GM19397 (cell line): ENCODE results near the gene PDE9A.
"Not testable (repeated sequence)": the region's sequence is repeated elsewhere in the genome, so short reads cannot be mapped to it uniquely, and the experiment has no call there.

Experiments
- ATAC-seq: cut with Tn5 transposase; IDR thresholded peaks from one replicate; pipeline ENCODE4 v1.9.1; 2021; ENCODE audit warnings: mild to moderate bottlenecking, moderate library complexity; ENCODE audit not compliant: unreplicated experiment

Gene PDE9A

GRCh38 chr21:42624095-42624790 is 29.2 kb upstream of the PDE9A start:
- ATAC-seq, result no peak

DNA sequence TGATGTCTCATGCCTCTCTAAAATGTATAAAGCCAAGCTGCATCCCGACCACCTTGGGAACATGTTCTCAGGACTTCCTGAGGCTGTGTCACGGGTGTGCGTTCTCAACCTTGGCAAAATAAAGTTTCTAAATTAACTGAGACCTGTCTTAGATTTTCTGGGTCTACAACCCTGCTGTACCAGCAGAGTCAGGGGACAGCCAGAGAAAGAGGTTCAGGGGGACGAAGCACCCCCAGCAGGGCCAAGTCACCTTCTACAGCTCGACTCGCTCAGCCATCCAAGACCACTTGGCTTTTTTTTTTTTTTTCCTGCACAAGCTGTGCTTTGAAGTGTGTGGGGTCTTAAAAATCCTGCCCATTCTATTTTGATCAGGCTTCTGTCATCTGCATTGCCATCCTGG is 28.5 kb upstream of the PDE9A start:
- ATAC-seq, result no peak

GRCh38 chr21:42626171-42626570 is 27.2 kb upstream of the PDE9A start:
- no peak for ATAC-seq

- no peak for ATAC-seq
These were observed 25.7 kb upstream of the PDE9A start for GRCh38 chr21:42627527-42628289.

DNA sequence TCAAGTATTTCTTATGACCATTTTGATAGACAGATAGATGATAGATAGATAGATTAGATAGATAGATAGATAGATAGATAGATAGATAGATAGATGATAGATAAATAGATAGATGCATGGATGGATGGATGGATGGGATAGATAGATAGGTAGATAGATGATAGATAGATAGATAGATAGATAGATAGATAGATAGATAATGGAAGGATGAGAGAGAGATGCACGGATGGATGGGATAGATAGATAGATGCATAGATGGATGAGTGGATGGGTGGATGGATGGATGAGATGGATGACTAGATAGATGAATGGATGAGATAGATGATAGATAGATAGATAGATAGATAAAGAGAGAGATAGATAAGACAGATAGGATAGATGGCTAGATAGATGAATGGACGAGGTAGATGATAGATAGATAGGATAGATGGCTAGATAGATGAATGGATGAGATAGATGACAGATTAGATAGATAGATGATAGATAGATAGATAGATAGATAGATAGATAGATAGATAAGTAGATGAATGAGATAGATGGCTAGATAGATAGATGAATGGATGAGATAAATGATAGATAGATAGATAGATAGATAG is 24.9 kb upstream of the PDE9A start:
- not testable (repeated sequence) for ATAC-seq

DNA sequence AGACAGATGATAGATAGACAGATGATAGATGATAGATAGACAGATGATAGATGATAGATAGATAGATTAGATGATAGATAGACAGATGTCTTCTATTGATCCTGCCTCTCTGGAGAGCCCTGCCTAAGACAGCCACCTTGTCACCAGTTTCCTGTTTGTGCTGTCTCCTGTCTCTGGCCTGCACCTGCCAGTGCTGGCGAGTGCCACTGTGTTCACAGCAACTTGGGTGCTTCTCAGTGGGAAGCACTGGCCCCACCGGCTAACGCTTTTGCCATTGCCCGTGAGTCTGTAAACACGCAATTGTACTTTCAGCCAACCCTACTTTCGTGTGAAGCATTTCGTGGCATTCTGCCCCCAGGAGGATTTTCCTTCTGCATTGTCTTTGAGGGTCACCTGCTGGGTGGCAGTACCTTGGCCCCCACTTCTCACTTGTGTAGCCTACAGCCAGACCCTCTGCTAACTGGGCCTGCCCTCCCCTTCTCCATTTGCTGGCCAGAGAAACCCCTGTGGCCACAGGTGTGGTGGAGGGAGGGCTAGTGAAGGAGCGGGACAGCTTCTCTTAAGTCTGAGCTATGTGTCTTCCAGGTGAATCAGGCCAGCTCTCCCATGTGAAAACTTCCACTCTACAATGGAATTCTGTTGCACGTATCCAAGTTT is 23.4 kb upstream of the PDE9A start:
- ATAC-seq, result no peak

DNA sequence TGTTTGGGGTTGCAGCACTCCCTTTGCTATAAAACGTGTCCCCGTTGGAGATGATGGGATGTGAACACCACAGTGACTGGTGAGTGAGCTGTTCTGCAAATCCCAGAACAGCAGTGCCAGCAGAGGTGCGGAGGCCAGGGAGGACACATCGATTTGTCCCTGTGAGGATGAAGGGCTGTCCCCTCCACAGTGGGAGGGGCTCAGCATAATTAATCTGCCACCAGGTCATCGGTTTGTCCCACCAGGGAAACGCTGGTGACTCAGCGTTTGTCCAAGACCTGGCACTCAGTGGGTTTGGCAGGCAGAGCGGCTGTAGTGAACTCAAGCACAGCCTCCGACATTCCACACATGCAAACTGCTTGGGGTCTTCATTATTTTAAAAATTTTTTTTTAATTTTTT is 22.8 kb upstream of the PDE9A start:
- ATAC-seq, result no peak

- ATAC-seq, result no peak
These were observed 22.3 kb upstream of the PDE9A start for GRCh38 chr21:42631142-42631541.

- ATAC-seq, result no peak
These were observed 21.1 kb upstream of the PDE9A start for GRCh38 chr21:42632336-42632751.

GRCh38 chr21:42632771-42633690 is 20.4 kb upstream of the PDE9A start:
- no peak for ATAC-seq

- ATAC-seq, result no peak
These were observed 19.6 kb upstream of the PDE9A start for GRCh38 chr21:42633858-42634257.

DNA sequence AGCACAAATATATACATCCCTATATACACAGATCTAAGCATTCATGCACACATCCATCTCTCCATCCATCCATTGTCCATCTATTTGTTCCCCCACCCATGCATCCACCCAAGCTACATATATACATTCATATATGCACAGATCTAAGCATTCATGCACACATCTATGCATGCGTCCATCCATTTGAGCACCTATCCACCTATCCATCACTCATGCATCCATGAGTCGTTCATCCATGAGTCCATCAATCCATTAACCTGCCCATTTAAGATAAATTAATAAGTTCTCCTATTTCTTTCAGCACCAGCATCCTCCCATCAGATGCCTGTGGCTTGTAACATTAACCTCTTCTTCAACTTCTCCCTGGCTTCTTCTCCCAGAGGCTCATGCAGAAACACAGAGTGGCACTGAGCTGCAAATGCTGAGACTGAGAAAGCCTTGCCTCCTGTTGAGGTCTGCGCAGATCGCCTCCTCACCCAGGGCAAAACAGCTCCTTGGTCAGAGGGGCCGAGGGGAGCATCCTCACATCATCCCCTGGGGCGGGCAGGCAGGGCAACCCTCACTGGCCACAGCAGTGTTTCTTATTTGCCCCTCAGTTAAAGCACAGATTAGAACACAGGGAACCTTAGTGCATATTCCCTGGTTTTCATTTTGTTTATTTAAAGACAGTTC is 17.4 kb upstream of the PDE9A start:
- no peak for ATAC-seq

DNA sequence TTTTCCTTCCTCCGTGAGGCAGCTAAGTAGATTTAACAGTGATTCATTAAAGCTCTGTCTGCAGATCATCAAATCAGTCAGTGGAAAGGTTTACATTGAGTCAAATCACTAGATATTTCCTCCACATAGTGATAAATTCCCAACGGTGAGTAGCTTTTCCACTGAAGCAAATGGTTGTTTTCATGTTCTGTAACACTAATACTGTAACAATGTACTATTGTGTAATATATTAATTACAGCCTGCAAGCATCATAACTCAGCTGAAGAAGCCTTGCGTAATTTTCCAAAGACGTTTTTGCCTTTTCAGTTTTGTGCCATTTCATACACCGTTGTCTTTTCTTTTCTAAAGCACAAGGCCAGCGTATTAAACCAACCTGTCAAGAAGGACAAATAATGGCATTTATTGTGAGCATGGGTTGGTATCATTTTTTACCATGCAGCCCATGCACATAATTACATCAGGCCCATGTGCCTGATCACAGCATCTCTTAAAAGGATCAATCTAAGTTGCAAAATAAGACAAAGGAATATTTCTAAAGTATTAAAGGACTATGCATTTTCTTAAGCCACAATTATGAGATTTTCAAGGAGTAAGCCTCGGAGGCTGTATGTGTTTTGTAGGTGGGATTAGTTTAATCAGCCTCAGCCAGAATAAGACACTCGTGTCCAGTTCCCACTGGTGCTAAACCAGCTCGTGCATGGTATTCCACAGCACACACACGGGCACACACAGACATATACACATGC is 16.7 kb upstream of the PDE9A start:
- ATAC-seq, result no peak

DNA sequence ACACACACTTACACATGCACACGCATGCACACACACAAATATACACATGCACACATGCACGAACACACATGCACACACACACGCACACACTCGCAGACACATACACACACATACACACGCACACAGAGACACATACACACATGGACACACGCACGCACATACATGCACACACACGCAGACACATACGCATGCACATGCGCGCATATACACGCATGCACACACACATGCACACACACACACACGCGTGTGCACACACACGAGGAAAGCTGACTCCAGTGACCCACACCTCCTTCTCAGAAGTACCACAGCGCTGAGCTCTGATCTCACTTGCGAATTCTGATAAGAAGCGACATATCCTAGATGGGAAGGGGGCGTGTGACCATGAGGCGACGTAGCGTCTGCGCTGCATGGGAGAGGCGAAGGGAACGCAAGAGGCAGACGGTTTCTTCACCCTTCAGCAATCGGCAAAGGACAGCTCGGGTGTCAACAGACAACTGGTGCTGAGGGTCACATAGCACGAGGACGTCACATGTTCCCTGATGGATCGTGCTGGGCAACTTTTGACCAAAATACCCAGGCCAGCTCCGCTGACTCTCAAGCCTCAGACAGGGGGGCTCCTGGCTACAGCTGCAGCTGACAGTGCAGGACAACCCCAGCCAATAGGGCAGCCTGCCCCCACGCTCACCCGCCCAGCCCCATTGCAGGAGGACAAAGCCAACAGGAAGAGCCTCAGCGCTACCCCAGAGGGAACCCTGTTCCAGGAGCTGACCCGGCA is 16.0 kb upstream of the PDE9A start:
- ATAC-seq, result no peak

DNA sequence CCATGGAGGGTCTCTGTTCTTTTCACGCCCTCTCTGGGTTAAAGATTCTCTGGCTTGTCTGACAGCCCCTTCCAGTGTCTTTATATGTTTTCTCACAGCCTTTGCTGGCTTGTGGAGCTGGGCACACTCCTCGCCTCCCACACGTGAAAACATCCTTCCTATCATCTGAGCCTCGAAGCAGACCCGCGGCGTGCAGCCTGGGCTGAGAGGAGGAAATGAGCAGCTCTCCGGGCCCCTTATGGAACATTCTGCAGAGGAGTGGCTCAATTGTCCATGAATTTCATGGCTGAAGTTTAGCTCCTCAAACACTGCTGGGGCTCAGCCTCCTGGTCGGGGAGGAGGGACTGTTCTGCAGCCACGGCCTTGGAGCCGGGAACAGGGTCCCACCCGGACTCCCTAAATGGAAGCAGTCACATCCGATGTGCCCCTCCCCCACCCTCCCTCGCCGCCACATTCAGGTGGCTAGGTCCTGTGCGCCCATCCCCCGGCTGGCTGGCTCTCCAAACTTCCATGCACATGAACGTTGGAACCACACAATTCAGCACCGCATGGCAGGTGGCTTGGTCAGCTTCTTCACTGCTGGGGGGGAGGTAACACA is 15.1 kb upstream of the PDE9A start:
- ATAC-seq, result no peak

- ATAC-seq, result no peak
These were observed 13.7 kb upstream of the PDE9A start for GRCh38 chr21:42639646-42640152.

DNA sequence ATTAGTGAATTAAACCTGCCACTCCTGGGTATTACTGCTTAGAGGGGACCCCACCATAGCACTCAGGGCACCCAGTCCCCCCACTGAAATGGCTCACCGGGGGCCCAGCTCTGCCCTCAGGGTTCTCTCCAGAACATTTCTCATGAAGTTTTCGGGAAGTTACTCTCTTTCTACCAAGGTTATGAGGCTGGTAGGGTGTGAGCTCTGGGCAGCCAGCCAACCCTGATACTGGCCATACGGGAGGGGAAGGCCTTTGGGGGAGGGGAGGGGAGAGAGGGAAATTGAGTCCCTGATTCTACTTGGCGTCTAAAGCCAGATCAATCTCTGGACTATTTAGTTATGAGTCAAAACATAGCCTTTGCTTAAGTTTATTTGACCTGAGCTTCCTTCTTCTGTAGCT is 12.9 kb upstream of the PDE9A start:
- ATAC-seq, result no peak
